D721Med (cell line): Measurements from ENCODE around the gene L1CAM.

Source experiments
- DNase-seq: peaks from one replicate; pipeline ENCODE4 v3.0.0; 2011; ENCODE audit warnings: low spot score; ENCODE audit not compliant: insufficient read length
- FAIRE-seq: peaks from 2 replicates; lab custom pipeline; 2011; peaks lifted over from hg19 to GRCh38; lab: Jason Lieb, UNC
- TF ChIP-seq, protein P1 (sequence below): IDR thresholded peaks from 2 replicates; pipeline ENCODE4 v1.5.1; 2012; ENCODE audit warnings: mild to moderate bottlenecking, control low read depth; ENCODE audit not compliant: insufficient read depth; ENCODE audit errors: missing control alignments

The L1CAM gene

DNA sequence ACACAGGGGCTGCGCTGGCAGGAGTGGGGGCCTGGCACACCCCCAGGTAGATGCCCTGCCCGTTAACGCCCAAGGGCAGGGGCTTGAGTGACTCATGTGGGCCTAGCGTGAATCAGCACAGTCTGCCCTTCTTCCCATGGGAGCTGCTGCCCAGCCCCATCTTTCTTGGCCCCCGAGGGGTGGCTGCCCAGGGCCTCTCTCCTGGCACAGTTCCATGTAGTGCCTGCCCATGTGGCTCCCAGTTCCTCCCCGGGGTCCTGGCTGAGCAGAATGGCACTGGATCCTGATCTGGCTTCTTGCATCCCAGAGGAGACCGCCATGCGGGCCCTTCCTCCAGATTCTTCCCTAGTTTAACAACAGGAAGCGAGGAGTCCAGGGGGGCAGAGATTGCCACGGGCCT lies 16.4 kb upstream of the L1CAM start:
- DNase-seq, result no peak
- no peak for FAIRE-seq
- TF ChIP-seq, protein P1, sequence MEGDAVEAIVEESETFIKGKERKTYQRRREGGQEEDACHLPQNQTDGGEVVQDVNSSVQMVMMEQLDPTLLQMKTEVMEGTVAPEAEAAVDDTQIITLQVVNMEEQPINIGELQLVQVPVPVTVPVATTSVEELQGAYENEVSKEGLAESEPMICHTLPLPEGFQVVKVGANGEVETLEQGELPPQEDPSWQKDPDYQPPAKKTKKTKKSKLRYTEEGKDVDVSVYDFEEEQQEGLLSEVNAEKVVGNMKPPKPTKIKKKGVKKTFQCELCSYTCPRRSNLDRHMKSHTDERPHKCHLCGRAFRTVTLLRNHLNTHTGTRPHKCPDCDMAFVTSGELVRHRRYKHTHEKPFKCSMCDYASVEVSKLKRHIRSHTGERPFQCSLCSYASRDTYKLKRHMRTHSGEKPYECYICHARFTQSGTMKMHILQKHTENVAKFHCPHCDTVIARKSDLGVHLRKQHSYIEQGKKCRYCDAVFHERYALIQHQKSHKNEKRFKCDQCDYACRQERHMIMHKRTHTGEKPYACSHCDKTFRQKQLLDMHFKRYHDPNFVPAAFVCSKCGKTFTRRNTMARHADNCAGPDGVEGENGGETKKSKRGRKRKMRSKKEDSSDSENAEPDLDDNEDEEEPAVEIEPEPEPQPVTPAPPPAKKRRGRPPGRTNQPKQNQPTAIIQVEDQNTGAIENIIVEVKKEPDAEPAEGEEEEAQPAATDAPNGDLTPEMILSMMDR, result no peak

DNA sequence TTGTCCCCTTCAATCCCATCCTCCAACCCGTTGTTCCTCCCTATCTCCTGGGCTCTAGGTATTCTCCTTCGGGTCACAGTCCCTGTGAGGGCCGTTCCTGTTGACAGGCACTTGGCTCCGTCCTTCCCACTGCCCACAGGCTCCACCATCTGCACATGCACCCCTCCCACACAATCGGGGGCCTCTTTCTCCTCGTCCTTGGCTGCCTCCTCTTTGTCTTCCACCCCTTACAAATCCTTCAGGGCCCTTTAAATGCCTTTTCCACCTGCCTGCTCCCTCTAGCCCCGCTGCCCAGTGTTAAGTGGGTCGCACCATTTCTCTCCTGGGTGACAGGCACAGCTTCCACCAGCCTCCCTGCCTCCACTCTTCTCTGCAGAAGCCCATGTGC lies 15.8 kb upstream of the L1CAM start:
- FAIRE-seq, result no peak
- TF ChIP-seq, protein P1, result no peak

DNA sequence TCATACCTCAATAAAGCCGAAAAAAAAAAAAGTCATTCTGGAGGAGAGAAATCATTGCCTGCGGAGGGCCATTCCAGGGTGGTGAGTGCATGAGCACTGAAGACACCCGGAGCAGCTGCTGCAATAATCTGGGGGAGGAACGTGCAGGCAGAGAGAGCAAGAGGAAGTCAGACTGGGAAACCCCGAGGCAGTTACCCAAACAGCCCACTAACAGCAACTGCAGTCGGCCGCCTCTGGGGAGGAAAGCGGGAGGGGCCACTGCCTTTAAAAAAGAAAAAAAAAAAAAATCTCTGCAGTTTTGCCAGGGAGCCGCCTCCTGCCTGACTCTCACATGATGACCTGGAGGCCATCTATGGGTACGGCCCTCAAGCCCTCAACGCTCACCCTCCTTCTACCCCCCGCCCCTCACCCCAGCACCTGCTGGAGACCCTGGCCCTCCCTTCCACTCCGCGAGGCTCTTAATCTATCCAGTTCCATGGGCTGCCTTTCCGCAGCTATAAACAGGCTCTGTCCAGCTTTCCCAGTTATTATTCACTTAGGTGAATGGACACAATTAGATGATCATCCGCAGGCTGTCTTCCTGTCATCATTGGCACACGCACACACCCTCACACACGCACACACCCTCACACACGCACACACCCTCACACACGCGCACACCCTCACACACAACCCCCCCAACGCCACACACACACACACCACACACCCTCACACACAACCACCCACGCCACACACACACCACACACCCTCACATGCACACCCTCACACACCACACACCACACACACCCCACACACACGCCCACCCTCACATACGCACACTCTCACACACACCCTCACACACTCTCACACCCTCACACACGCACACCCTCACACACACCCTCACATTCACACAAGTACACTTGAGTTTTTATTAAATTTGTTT lies 15.1 kb upstream of the L1CAM start:
- TF ChIP-seq, protein P1, result no peak
- DNase-seq (no peak), FAIRE-seq (no peak)

More for the DNA sequence above, 15.8 kb upstream of the L1CAM start:
- no peak for DNase-seq

DNA sequence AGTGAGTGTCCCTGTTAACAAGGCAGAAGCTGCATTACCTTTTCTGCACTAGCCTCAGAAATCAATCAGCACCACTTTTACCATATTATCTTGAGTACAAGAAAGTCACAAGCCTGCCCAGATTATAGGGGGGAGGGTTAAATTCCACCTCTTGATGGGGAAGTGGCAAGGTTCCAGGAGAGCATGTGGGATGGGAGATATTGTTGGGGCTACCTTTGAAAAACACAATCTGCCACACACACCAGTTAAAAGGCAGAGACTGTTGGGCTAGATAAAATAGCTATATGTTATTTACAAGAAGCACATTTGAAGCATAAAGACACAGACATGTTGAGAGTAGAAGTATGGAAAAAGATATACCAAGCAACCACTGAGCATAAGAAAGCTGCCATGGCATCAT lies 11.9 kb upstream of the L1CAM start:
- DNase-seq (no peak), FAIRE-seq (no peak)
- TF ChIP-seq, protein P1, result no peak

DNA sequence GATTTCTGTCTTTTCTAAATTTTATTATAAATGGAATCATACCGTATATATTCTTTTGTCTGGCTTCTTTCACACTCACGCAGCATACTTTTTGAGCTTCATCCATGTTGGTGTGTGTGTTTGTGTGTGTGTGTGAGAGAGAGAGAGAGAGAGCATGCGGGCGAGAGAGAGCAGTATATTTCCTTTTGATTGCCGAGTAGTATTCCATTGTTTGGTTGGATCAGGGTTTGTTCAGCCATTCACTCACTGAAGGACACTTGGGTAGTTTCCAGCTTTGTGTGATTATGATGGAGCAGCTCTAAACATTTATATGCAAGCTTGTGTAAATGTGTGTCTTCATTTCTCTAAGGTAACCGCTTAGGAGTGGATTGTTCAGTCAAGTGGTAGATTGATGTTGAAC lies 3.1 kb upstream of the L1CAM start:
- DNase-seq, result no peak
- FAIRE-seq, result no peak
- TF ChIP-seq, protein P1, result no peak

DNA sequence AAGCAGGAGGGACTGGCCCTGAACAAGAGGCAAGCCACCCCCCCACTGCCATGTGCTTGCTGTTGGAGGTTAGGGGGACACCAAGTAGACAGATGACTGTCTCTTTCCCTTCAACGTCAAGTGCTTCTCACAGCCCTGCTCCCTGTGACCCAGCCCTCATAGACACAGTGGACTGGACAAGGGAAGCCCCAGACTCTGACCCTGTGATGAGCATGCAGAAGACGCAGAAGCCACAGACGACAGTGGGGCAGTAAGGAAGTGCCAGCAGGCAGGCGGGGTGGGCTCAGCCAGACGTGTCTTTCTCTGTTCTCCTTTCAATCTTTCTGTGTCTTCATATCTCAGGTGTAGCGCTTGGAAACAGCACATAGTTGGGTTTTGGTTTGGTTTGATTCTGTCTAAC lies 2.4 kb upstream of the L1CAM start:
- DNase-seq (no peak), FAIRE-seq (no peak)
- TF ChIP-seq, protein P1, result no peak

DNA sequence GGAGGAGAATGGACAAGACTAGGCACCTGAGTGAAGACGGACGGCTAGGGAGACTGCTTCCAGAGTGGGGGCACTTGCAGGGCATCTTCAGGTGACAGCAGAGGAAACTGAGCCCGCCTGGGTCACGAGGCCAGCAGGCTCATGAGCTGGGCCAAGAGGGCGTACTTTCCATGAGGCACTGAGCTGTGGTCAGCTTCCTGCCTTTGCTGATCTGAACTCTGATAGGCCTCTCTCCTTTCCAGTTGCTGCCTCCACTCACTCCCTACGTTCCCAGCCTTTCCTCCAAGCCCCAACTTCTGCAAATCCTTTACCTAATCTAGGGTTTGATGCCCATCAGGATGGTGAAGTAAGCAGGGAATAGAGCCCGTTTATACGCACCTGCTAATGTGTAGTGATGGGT lies 1.4 kb upstream of the L1CAM start:
- TF ChIP-seq, protein P1, result no peak
- DNase-seq (no peak), FAIRE-seq (no peak)
